ENCODE results near the gene MBLAC1. TPM values are rescaled to one million over a fixed set of nuclear protein-coding genes. Genes with fewer than 3 reads are reported as not detected.

Gene MBLAC1
- total RNA-seq, 5 donors from 2014 or later (not counting 1 experiment from before 2014, with no cell fraction given) = 3.2 to 8.6 (median 5.3) TPM

GRCh38 chr7:100174582-100174981, 47.8 kb downstream of the MBLAC1 start:
- H3K4me1 Mint-ChIP-seq = peaks cover 38 to 52% (median 40%) of the 10 kb centered on the region in 3 donors
- WGBS (ENCODE audit: insufficient coverage) = 60% methylated on average over 3 of the region's 5 CpGs
- Histone ChIP-seq H3K36me3 (ENCODE audit: control insufficient read depth in 2 of 2, extremely low read depth in 1 of 2, insufficient read depth in 1 of 2, low read length in 1 of 2) (no peaks in the 10 kb centered on the region), H3K4me1 (ENCODE audit: control insufficient read depth in 1 of 2, extremely low read depth in 1 of 2, insufficient read depth in 2 of 2, low read length in 2 of 2) (peaks cover 17 to 52% of the 10 kb centered on the region in 2 experiments), H3K4me3 (ENCODE audit: control insufficient read depth in 1 of 2, extremely low read depth in 1 of 2, low read length in 1 of 2) (no peak overlapping the region), H3K9me3 (no peaks in the 10 kb centered on the region), H3K27ac (ENCODE audit: low read length) (no peak overlapping the region), H3K27me3 (replicated peaks in 1 of 2; ENCODE audit: control insufficient read depth in 2 of 2, extremely low read depth in 1 of 2, insufficient read depth in 2 of 2, low read length in 1 of 2) (peaks cover 0 to 24% of the 10 kb centered on the region in 2 experiments)
- H3K36me3 Mint-ChIP-seq = no peaks in the 10 kb centered on the region
- ChIA-PET POLR2A (no interaction called here), CTCF (no interaction called here)
- no peak overlapping the region for H3K4me3 Mint-ChIP-seq
- DNase-seq = no peak
- peak overlapping the region; percentile 32 to 80 for H3K27ac Mint-ChIP-seq
- peaks cover 0 to 5% of the 10 kb centered on the region in 2 donors for H3K27me3 Mint-ChIP-seq
- no peak for ATAC-seq (replicated peaks in 1 of 4)
- no peaks in the 10 kb centered on the region for H3K9me3 Mint-ChIP-seq

GRCh38 chr7:100175296-100175935, 48.6 kb downstream of the MBLAC1 start:
- peaks cover 12 to 49% of the 10 kb centered on the region in 2 experiments for H3K4me1 ChIP-seq (ENCODE audit: control insufficient read depth in 1 of 2, extremely low read depth in 1 of 2, insufficient read depth in 2 of 2, low read length in 2 of 2)
- H3K36me3 ChIP-seq (ENCODE audit: control insufficient read depth in 2 of 2, extremely low read depth in 1 of 2, insufficient read depth in 1 of 2, low read length in 1 of 2) = no peaks in the 10 kb centered on the region
- peak overlapping the region; percentile 32 to 40 (median 40) for H3K4me3 Mint-ChIP-seq
- ChIA-PET POLR2A (no interaction called here), CTCF (no interaction called here)
- peak overlapping the region; percentile 66 to 80 for H3K27ac Mint-ChIP-seq
- ATAC-seq (replicated peaks in 1 of 4) (no peak), DNase-seq (no peak)
- H3K27me3 Mint-ChIP-seq = peaks cover 0 to 4% of the 10 kb centered on the region in 2 donors
- no peak overlapping the region for H3K4me3 ChIP-seq (ENCODE audit: control insufficient read depth in 1 of 2, extremely low read depth in 1 of 2, low read length in 1 of 2)
- H3K9me3 Mint-ChIP-seq = peaks cover 0 to 1% (median 0%) of the 10 kb centered on the region in 3 donors
- H3K4me1 Mint-ChIP-seq = peaks cover 33 to 47% (median 37%) of the 10 kb centered on the region in 3 donors
- 98% methylated on average over 8 of the region's 14 CpGs for WGBS (ENCODE audit: insufficient coverage)
- H3K27ac ChIP-seq (ENCODE audit: low read length) = no peak overlapping the region
- H3K9me3 ChIP-seq = no peaks in the 10 kb centered on the region
- peaks cover 0 to 17% of the 10 kb centered on the region in 2 experiments for H3K27me3 ChIP-seq (replicated peaks in 1 of 2; ENCODE audit: control insufficient read depth in 2 of 2, extremely low read depth in 1 of 2, insufficient read depth in 2 of 2, low read length in 1 of 2)
- peaks cover 1% of the 10 kb centered on the region for H3K36me3 Mint-ChIP-seq

- Histone ChIP-seq H3K4me1 (ENCODE audit: control insufficient read depth in 1 of 2, extremely low read depth in 1 of 2, insufficient read depth in 2 of 2, low read length in 2 of 2) (peaks cover 19 to 46% of the 10 kb centered on the region in 2 experiments), H3K27me3 (replicated peaks in 1 of 2; ENCODE audit: control insufficient read depth in 2 of 2, extremely low read depth in 1 of 2, insufficient read depth in 2 of 2, low read length in 1 of 2) (peaks cover 0 to 9% of the 10 kb centered on the region in 2 experiments), H3K36me3 (ENCODE audit: control insufficient read depth in 2 of 2, extremely low read depth in 1 of 2, insufficient read depth in 1 of 2, low read length in 1 of 2) (no peaks in the 10 kb centered on the region), H3K9me3 (no peaks in the 10 kb centered on the region), H3K4me3 (ENCODE audit: control insufficient read depth in 1 of 2, extremely low read depth in 1 of 2, low read length in 1 of 2) (peak overlapping the region; percentile 69 to 74), H3K27ac (ENCODE audit: low read length) (peak overlapping the region; percentile 18)
- POLR2A ChIA-PET = interaction anchor here (0.6 to 1.1 kb wide), 4 partner anchors 19 to 254 kb away, joined by 3 read pairs; partner anchors contain the start of gene MBLAC1 (in 1 of the 2)
- DNase-seq (no peak), ATAC-seq (replicated peaks in 1 of 4) (no peak)
- H3K27me3 Mint-ChIP-seq = peaks cover 0 to 1% of the 10 kb centered on the region in 2 donors
- 82% methylated on average over 6 of the region's 14 CpGs for WGBS (ENCODE audit: insufficient coverage)
- peaks cover 0 to 6% (median 4%) of the 10 kb centered on the region in 3 donors for H3K9me3 Mint-ChIP-seq
- peaks cover 3% of the 10 kb centered on the region for H3K36me3 Mint-ChIP-seq
- peak overlapping the region; percentile 75 to 82 (median 76) for H3K4me3 Mint-ChIP-seq
- CTCF ChIA-PET = interaction anchor here in 1 of 2 donors (0.6 to 1.8 kb wide), 2 partner anchors 28 to 76 kb away, joined by 3 to 6 read pairs; partner anchors contain the start of gene LAMTOR4
- H3K27ac Mint-ChIP-seq = peak overlapping the region; percentile 74 to 80
- peaks cover 37 to 50% (median 40%) of the 10 kb centered on the region in 3 donors for H3K4me1 Mint-ChIP-seq
These were observed 49.6 kb downstream of the MBLAC1 start for GRCh38 chr7:100176096-100177044.

- Mint-ChIP-seq H3K27me3 (no peaks in the 10 kb centered on the region), H3K4me1 (peaks cover 43 to 55% (median 47%) of the 10 kb centered on the region in 3 donors), H3K27ac (peak within 1 kb of the TSS; percentile 74 to 80), H3K36me3 (peaks cover 3% of the 10 kb centered on the region), H3K4me3 (peak within 1 kb of the TSS; percentile 75 to 82 (median 76)), H3K9me3 (peaks cover 0 to 6% (median 4%) of the 10 kb centered on the region in 3 donors)
- peak; percentile 87 to 90 (median 88) for ATAC-seq (replicated peaks in 1 of 4)
- ChIA-PET POLR2A (interaction anchor here (0.6 to 1.1 kb wide), 4 partner anchors 20 to 253 kb away, joined by 3 read pairs; partner anchors contain the start of gene MBLAC1 (in 1 of the 2)), CTCF (interaction anchor here in 1 of 2 donors (0.6 to 1.8 kb wide), 5 partner anchors 13 to 77 kb away, joined by 3 to 6 read pairs (median 3); partner anchors contain the start of gene LAMTOR4)
- peak; percentile 91 to 99 (median 96) for DNase-seq
- Histone ChIP-seq H3K4me1 (ENCODE audit: control insufficient read depth in 1 of 2, extremely low read depth in 1 of 2, insufficient read depth in 2 of 2, low read length in 2 of 2) (peaks cover 25 to 41% of the 10 kb centered on the region in 2 experiments), H3K27me3 (replicated peaks in 1 of 2; ENCODE audit: control insufficient read depth in 2 of 2, extremely low read depth in 1 of 2, insufficient read depth in 2 of 2, low read length in 1 of 2) (peaks cover 0 to 5% of the 10 kb centered on the region in 2 experiments), H3K36me3 (ENCODE audit: control insufficient read depth in 2 of 2, extremely low read depth in 1 of 2, insufficient read depth in 1 of 2, low read length in 1 of 2) (no peaks in the 10 kb centered on the region), H3K27ac (ENCODE audit: low read length) (peak within 1 kb of the TSS; percentile 49), H3K4me3 (ENCODE audit: control insufficient read depth in 1 of 2, extremely low read depth in 1 of 2, low read length in 1 of 2) (peak within 1 kb of the TSS; percentile 69 to 74), H3K9me3 (no peaks in the 10 kb centered on the region)
- 3% methylated on average over 66 of the region's 78 CpGs for WGBS (ENCODE audit: insufficient coverage)
These were observed 50.6 kb downstream of the MBLAC1 start, which contains the start of the genes GPC2 and STAG3 for GRCh38 chr7:100177045-100178001. GPC2 (minus strand) TSS chr7:100177381; CDS start chr7:100177199, 182 bp downstream. STAG3 (plus strand) TSS chr7:100177918; CDS start chr7:100180557, 2,639 bp downstream.

Measured in T-cell (primary cell).